HG02973 (cell line): ENCODE results near the gene ADK.
A peak's percentile ranks its signal among the peaks of the same experiment; 100 is the strongest.

Source experiments
- ATAC-seq: cut with Tn5 transposase; IDR thresholded peaks from one replicate; pipeline ENCODE4 v1.9.1; 2021; ENCODE audit warnings: moderate library complexity; ENCODE audit not compliant: unreplicated experiment

The ADK gene

DNA sequence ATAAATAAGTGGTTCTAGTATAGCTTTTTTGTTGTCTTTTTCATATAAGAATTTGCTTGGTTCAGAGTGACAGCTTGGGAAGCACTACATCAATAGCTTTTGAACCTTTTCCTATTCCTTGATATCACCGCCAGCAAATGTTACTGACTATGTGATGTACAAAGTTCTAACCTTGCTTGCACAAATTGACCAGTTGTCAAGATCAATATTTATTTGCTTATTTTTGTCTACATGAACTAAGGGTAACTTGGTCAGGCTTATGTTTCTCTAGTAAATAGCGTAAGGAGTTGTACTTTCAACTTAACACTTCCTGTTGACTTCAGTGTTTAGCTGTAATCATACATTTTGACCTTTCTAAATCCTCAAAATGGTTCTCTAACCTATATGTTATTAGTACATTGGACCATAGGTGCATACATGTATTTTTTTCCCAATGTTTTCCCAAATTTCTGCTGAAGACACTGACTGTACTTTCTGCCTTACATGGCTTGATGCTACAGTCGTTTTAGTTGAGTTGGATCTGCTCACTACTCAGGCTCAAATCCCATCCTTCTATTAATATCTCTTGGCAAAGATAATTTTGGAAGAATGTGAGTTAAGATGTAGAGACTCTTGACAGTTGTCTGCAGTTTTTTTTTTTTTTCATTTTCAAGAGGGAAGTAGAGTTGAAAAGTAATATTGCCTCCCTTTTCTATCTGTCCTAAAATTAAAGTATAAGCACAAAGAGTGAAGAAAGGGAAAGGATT lies 436.3 kb downstream of the ADK start:
- ATAC-seq, result no peak

GRCh38 chr10:74589226-74589673 lies 438.2 kb downstream of the ADK start:
- ATAC-seq, result peak; percentile 50

DNA sequence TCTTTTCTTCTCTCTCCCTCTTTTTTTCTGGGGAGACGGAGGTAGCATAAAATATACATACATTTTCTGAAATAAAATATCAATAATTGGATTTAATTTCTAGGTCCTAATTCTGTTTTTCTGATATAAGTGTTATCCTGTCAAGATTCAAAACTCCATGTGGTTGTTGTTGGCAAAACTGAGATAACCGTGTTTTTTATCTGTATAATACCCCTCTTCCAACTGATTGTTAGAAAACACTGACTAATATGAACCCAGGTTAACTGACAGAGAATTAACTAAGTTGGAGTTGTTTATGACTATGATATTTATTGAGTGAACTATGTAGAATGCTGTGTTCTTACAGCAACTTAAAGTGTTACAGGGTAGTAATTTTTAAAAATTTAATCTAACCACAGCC lies 438.8 kb downstream of the ADK start:
- no peak for ATAC-seq

- no peak for ATAC-seq
Observed at GRCh38 chr10:74593470-74593869, 442.4 kb downstream of the ADK start.

- no peak for ATAC-seq
Observed at GRCh38 chr10:74596713-74597112, 445.7 kb downstream of the ADK start.

DNA sequence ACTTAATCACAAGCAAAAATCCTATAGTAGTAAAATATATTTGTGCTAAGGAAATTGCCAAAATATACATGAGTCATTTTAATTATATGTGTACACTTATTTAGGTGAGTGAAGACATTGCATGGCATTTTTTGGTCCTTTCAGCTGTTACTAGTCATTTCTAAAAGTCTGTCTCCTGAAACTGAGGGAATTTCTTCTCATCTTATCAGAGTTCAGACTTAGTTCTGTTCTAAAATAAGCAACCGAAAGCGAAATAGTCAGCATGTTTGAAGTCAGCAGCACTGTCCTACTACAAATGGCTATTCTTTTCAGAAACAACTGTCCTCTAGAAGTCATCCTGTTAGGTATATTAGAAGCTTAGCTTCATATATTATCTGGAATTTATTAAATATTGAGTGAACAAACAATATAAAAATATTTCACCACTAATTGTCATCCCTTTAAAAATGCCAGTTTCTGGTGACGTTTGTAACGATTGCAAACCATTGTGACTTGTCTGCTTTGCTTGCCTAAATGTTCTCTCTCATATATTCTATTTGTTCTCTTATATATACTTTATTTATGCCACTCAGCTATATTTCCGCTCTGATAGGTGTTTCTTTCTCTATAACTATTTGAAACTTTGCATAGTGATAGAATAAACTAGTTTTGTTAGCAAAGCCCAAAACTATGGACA lies 448.0 kb downstream of the ADK start:
- ATAC-seq, result no peak

DNA sequence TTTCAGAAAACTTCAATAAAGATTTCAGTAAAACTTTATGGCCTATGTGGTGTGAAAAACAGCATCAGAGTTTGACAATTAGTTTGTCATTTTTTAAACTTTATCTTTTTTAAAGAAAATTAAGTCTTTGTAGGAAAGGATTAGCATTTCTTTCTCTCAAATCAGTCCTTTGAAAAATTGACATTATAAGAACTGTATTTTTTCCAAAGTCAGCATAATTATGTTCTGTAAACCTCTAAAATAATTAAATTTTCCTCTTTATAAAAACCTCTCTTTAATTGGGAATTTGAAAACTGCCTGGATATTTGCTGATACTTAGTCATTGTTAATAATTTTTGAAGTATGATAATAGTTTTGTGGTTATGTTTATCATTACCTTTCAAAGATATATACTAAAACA lies 448.7 kb downstream of the ADK start:
- no peak for ATAC-seq

DNA sequence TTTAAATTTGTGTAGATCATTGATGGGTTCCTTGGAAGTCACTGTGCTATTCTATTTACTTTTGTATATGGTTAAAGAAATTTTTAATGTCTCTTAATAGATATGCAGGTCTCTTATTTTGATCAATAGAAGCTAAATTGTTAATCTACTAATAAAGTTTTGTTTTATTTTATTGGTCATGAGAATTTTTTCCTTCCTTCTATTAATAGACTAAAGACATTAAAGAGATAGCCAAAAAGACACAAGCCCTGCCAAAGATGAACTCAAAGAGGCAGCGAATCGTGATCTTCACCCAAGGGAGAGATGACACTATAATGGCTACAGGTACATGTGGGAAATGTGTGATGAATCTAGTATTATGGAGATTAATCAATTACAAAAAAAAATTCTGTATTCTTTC lies 449.1 kb downstream of the ADK start:
- ATAC-seq, result no peak

GRCh38 chr10:74602576-74602975 lies 451.6 kb downstream of the ADK start:
- no peak for ATAC-seq

DNA sequence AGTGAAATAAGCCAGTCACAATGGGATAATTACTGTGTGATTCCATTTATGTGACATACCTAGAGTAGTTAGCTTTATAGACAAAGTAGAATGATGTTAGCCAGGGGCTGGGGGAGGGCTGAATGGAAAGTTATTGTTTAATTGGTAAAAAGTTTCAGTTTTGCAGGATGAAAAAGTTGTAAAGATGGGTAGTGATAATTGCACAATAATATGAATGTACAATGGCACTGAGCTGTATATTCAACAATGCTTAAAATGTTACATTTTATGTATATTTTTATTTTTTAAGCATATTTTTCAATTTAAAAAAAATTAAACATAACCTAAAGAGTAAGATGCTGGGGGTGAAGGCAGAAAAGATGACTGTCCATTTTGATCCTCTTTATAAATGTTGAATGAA lies 459.3 kb downstream of the ADK start:
- ATAC-seq, result no peak

DNA sequence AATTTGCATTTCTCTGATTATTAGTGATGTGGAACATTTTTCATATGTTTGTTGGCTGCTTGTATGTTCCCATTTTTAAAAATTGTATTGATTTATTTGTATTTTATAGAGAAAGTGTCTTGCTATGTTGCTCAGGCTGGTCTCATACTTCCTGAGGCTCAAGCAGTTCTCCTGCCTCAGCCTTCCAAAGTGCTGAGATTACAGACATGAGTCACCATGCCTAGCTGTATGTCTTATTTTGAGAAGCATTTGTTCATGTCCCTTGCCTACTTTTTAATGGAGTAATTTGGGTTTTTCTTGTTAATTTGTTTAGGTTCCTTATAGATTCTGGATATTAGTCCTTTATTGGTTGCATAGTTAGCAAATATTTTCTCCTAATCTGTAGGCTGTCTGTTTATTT lies 461.2 kb downstream of the ADK start:
- ATAC-seq, result no peak

DNA sequence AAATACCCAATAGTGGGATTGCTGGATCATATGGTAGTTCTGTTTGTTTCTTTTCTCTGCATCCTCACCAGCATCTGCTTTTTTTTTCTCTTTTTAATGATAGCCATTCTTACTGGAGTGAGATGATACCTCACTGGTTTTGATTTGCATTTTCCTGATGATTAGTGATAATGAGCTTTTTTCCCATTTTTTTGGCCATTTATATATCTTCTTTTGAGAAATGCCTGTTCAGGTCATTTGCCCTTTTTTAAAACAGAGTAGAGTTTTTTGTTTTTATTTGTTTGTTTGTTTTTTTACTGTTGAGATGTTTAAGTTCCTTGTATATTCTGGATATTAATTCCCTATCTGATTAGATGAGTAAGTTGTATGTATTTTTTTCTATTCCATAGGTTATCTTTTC lies 469.6 kb downstream of the ADK start:
- ATAC-seq, result no peak

GRCh38 chr10:74623786-74624185 lies 472.8 kb downstream of the ADK start:
- ATAC-seq, result no peak

DNA sequence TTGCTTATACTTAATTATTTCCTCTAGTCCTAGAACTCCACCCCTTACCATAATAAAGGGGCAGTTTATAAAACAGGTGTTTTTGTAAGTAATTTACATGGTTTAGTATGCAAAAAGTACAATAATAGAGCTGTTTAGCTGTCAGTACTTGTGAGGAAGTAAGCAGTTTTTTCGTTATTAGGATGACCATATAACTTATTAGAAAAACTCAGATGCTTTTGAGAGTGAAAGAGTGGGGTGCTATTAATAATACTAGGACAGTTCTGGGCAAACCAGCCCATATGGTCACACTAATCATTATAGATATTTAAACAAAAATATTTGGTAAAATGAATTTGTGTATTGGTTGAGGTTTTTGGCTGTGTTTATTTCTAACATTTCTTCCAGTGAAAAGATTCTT lies 473.5 kb downstream of the ADK start:
- ATAC-seq, result no peak

GRCh38 chr10:74628136-74628535 lies 477.1 kb downstream of the ADK start:
- no peak for ATAC-seq

- ATAC-seq, result no peak
Observed at GRCh38 chr10:74634995-74635536, 484.0 kb downstream of the ADK start.

GRCh38 chr10:74635655-74636054 lies 484.6 kb downstream of the ADK start:
- ATAC-seq, result no peak

DNA sequence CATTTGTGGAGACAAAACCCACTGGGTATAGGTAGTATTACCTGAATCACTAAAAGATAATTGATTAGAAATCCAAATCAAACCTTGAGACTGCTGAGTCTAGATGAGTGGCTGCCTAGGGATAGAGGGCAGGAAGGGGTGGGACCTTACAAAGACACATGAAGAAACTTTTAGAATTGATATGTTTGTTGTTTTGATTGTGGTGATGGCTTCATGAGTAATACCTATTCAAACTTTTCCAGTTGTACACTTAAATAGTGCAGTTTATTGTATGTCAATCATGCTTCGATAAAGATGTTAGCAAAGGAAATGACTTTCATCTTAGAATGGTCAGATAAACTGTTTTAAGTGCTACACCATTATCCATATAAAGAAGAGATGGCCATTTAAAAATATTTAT lies 486.7 kb downstream of the ADK start:
- no peak for ATAC-seq

GRCh38 chr10:74640134-74640921 lies 489.3 kb downstream of the ADK start:
- no peak for ATAC-seq

GRCh38 chr10:74641659-74642058 lies 490.6 kb downstream of the ADK start:
- ATAC-seq, result no peak

DNA sequence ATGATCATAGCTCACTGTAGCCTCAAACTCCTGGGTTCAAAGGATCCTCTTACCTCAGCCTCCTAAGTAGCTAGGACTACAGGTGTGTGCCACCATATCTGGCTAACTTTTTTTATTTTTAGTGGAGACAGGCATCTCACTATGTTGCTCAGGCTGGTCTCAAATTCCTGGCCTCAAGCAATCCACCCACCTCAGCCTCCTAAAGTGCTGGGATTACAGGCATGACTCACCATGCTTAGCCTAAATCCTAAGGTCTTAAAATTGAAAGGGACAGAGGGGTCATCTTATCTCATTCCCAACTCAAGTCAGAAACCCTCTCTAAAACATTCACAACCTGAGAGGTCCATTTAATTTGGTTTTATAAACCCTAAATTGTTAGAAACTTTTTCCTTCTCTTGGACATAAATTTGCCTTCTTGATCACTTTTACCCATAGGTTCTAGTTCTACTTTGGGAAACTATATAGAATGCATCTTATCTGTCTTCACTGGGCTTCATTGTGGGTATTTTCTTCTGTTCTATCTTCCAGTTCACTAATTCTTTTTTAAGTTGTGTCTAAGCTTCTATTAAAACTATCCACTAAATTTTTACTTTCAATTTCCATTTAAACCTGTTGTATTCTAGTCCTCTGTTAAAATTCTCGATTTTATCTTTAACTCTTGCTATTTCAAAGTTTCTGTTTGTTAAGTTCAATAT lies 492.0 kb downstream of the ADK start:
- no peak for ATAC-seq
